GM19438 (cell line): ENCODE data around the gene EIF2A.
"Not testable (repeated sequence)": the region's sequence is repeated elsewhere in the genome, so short reads cannot be mapped to it uniquely, and the experiment has no call there.

Experiments
- ATAC-seq: cut with Tn5 transposase; IDR thresholded peaks from one replicate; pipeline ENCODE4 v1.9.1; 2021; ENCODE audit warnings: low read depth; ENCODE audit not compliant: unreplicated experiment

Gene EIF2A

GRCh38 chr3:150599611-150600297 is 53.2 kb downstream of the EIF2A start:
- no peak for ATAC-seq

- ATAC-seq, result not testable (repeated sequence)
Measured at GRCh38 chr3:150600647-150601530, 54.3 kb downstream of the EIF2A start.

DNA sequence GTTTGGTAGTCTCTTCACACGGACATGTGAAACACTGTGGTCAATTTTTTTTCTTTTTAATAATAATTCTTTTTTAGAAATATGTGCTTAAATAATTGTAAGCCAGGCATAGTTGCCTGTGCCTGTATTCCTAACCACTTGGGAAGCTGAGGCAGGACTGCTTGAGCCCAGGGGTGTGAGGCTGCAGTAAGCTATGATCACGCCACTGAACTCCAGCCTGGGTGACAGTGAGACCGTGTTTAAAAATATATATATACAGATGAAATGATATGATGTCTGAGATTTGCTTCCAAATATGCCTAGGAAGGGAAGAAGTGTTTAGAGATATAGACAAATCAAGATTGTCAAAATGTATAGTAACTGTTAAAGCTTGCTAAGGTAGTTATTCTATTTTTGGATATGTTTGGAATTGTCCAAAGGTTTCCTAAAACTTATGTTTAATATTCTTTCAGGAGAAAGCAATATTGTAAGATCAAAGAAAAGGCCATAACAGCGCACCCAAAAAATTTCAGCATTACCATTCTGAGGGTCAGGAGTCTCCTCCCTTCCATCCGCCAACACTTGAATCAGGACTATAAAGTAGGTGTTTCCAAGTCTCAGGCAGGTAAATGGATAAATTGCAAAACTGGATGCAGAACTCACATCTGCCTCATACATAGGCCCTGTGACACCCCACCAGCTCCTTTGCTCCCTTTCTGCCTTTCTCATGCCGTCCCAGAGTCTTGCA is 56.0 kb downstream of the EIF2A start:
- ATAC-seq, result peak; percentile 5

DNA sequence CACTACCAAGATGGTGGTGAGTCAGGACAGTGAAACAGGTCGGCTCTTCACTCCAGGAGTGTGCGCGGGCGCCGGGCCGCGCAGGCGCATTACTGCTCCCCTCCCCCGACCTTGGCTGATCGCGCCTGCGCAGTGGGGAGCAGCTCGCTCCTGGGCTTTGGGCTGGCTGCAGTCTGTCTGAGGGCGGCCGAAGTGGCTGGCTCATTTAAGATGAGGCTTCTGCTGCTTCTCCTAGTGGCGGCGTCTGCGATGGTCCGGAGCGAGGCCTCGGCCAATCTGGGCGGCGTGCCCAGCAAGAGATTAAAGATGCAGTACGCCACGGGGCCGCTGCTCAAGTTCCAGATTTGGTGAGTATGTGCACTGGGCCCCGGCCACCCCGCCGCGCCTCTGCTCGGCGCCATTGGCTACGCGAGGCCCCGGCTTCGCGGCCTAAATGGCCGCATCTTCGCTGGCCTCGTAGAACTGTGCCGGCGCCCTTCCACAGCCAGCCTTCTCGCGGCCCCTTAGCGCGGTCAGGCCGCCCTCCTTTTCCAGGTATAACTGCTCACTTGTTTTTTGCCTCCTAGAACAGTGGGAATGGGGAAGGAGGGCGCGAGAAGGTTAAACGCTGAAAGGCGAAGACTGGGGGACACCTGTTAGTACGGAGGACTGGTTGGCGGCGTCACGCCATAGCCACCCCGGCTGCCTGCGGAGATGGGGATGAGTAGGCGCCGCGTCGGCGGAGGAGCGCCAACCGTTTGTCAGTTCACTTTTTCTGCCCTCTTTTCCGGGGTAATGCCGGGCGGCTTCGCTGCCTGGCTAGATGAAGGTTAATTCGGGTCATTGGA is 56.8 kb downstream of the EIF2A start, which contains the start of gene SELENOT:
TSS of gene SELENOT (plus strand) at position 169 of the 827 bp plus-strand sequence. CDS start at position 211, 42 bp downstream.
- ATAC-seq, result peak; percentile 50

GRCh38 chr3:150603980-150604319 is 57.4 kb downstream of the EIF2A start:
- ATAC-seq, result no peak

- ATAC-seq, result no peak
Measured at GRCh38 chr3:150605998-150606641, 59.5 kb downstream of the EIF2A start.

DNA sequence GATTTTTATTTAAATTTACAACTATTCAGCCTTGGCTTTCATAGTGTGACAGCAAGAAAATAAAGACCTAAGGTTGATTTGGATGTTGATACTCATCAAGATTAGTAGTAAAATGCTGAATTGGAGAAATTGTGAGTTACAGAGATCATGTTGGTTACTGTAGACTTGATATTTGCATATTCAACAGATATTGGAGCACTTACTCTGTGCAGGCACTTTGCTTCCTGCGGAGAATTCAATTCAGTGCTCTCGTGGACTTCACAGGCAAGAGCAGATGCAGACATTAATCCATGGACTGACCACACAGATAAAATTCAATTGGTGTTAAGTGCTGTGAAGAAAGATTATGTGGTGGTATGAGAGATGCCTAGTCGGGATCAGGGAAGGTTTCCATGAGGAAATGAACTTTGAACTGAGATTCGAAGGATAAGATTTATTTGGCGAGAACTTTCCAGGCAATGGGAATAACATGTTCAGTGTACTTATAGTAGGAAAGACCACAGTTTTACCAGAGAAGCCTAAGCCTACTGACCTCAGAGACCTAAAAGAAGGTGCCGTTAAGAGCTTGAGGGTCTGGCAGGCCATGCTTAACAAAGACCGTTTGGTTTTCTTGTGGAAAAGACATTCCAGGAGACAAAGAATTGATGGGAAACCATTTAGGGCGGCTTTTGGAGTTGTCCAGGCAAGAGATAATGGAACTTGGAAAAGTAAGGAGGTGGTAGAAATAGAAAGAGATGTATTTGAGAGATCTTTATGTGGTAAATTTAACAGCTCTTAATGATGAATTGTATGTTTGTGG is 60.9 kb downstream of the EIF2A start:
- no peak for ATAC-seq

GRCh38 chr3:150609988-150610387 is 63.4 kb downstream of the EIF2A start:
- no peak for ATAC-seq

- ATAC-seq, result no peak
Measured at GRCh38 chr3:150610785-150611184, 64.2 kb downstream of the EIF2A start.

DNA sequence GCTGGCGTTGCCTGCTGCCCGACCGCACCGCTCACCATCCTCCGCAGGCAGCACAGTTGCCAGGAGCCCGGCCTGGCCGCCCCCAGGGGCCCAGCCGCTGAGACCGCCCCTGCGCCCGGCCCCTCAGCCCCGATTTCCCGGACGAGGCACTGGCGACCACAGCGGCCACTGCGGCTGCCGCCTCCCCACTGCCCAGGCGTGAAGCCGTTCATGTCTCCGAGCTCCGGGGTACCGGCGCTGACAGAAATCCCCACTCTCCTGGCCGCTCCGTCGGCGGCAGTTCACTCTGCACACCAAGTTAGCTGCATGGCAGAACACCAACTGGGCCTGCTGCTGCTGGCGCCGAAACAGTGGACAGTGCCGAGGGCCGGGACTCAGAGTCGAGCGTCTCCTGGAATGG is 65.1 kb downstream of the EIF2A start:
- ATAC-seq, result no peak

DNA sequence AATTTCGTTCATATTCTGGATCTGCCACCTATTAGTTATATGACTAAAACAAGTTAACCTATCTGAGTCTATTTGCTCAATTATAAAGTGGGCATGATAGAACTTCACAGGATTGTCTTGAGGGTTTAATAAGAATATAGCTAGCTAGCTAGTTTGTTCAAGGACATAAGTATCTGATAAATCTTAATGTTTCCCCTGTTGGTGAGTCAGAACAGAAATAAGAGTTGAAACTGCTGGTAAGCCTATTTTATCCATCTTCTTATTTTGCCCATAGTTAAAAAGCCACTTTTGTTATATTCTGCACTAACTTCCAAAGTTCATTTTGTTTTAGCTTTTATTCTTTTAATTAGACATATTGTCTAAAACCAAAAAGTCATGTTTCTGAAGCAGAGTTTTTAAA is 65.9 kb downstream of the EIF2A start:
- ATAC-seq, result no peak

DNA sequence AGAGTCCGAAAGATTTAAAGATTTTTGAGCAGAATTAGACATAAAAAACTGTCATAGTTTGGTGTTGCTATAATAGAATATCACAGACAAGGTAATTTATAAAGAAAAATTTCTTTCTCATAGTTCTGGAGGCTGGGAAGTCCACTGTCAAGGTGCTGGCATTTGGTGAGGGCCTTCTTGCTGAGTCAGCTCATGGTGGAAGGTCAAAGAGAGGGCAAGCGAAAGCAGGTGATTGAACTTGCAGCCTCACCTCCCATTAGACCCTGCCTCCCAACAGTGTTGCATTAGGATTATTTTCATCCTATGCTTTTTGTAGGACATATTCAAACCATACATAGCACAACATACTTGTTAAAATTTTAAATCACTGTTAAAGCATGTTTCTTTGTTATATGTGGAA is 66.4 kb downstream of the EIF2A start:
- no peak for ATAC-seq

- ATAC-seq, result no peak
Measured at GRCh38 chr3:150613709-150614480, 67.3 kb downstream of the EIF2A start.

DNA sequence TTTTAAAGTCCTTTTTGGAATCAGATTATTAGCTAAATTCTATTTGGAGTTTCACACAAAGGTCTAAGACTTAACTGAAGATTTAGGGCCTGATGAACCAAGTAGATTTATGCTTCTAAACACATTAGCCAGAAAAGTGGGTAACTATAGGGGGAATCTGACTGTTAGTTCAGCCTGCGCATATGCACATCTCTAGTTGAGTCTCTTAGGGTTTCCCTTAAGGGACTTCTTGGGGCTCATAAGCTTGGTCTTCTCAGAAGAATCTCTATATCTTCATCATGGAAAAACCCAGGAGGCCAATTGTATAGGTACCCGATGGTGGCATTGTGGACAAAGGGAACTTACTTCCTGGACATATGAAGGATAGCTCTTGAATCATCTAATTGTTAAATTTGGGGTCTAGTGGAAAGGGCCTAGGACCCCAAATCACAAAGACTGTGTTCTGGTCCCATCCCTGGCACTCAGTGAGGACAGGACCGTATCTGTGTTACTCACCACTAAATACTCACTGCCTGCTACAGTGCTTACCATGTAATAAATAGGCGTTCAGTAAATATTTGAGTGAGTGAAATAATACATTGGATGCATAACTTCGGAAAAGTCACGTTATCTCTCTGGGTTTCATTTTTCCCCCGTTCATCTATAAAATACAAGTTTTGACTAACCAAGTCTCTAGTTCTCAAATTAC is 73.6 kb downstream of the EIF2A start:
- no peak for ATAC-seq

GRCh38 chr3:150622955-150623354 is 76.4 kb downstream of the EIF2A start:
- not testable (repeated sequence) for ATAC-seq

- no peak for ATAC-seq
Measured at GRCh38 chr3:150623945-150624344, 77.4 kb downstream of the EIF2A start.

GRCh38 chr3:150626148-150626930 is 79.8 kb downstream of the EIF2A start:
- ATAC-seq, result no peak
